MM.1S (cell line): ENCODE measurements around the gene MAEA.

Source experiments
- DNase-seq: peaks from one replicate; pipeline ENCODE4 v3.0.0-alpha.2; 2015
- H2AFZ ChIP-seq: fragments of 300-600 bp; sonication (generic); 2 replicates; pipeline ENCODE4 v1.6.0; 2016; ENCODE audit warnings: antibody characterized with exemption, low read length
- H3F3A ChIP-seq: fragments of 300-600 bp; sonication (generic); 2 replicates; pipeline ENCODE4 v1.6.1; 2016; ENCODE audit warnings: mild to moderate bottlenecking, antibody characterized with exemption, low read length, moderate library complexity, mixed read lengths; ENCODE audit not compliant: insufficient read depth
- H3K27ac ChIP-seq: fragments of 300-600 bp; sonication (generic); 2 replicates; pipeline ENCODE4 v1.5.1; 2016; ENCODE audit warnings: mild to moderate bottlenecking, low read length
- H3K27me3 ChIP-seq: fragments of 300-600 bp; sonication (generic); replicated peaks from 2 replicates; pipeline ENCODE4 v1.6.0; 2016; ENCODE audit warnings: low read length; ENCODE audit not compliant: insufficient read depth
- H3K36me3 ChIP-seq: fragments of 300-600 bp; sonication (generic); replicated peaks from 2 replicates; pipeline ENCODE4 v1.6.1; 2016; ENCODE audit warnings: mild to moderate bottlenecking, low read length, mixed read lengths; ENCODE audit not compliant: insufficient read depth
- H3K4me1 ChIP-seq: fragments of 300-600 bp; sonication (generic); 2 replicates; pipeline ENCODE4 v1.6.1; 2016; ENCODE audit warnings: low read length, mixed read lengths
- H3K4me2 ChIP-seq: fragments of 300-600 bp; sonication (generic); 2 replicates; pipeline ENCODE4 v1.6.0; 2016; ENCODE audit warnings: low read depth, low read length
- H3K4me3 ChIP-seq: fragments of 300-600 bp; sonication (generic); 2 replicates; pipeline ENCODE4 v1.5.1; 2016; ENCODE audit warnings: low read length, mixed read lengths
- H3K79me2 ChIP-seq: fragments of 300-600 bp; sonication (generic); 2 replicates; pipeline ENCODE4 v1.6.1; 2016; ENCODE audit warnings: mixed run types, low read length, mixed read lengths
- H3K9ac ChIP-seq: fragments of 300-600 bp; sonication (generic); 2 replicates; pipeline ENCODE4 v1.6.1; 2016; ENCODE audit warnings: low read length, mixed read lengths
- H3K9me2 ChIP-seq: fragments of 300-600 bp; sonication (generic); replicated peaks from 2 replicates; pipeline ENCODE4 v1.6.1; 2016; ENCODE audit warnings: mild to moderate bottlenecking, low read length, mixed read lengths; ENCODE audit not compliant: insufficient read depth
- H3K9me3 ChIP-seq: fragments of 300-600 bp; sonication (generic); replicated peaks from 2 replicates; pipeline ENCODE4 v1.6.1; 2016; ENCODE audit warnings: mild to moderate bottlenecking, low read length, mixed read lengths; ENCODE audit not compliant: insufficient read depth
- H4K20me1 ChIP-seq: fragments of 300-600 bp; sonication (generic); 2 replicates; pipeline ENCODE4 v1.6.1; 2016; ENCODE audit warnings: mild to moderate bottlenecking, low read length, moderate library complexity, mixed read lengths; ENCODE audit not compliant: insufficient read depth
- EZH2 ChIP-seq: fragments of 300-600 bp; sonication (generic); optimal IDR thresholded peaks from 2 replicates; pipeline ENCODE3; 2017; ENCODE audit warnings: low read depth, mild to moderate bottlenecking, antibody characterized with exemption, low read length, mixed read lengths
- EZH2phosphoT487 ChIP-seq: fragments of 300-600 bp; sonication (generic); IDR thresholded peaks from 2 replicates; pipeline ENCODE4 v1.6.1; 2018; ENCODE audit warnings: antibody characterized with exemption, low read length
- TF ChIP-seq, protein P1 (sequence below): fragments of 300-600 bp; sonication (generic); IDR thresholded peaks from 2 replicates; pipeline ENCODE4 v1.5.1; 2016; ENCODE audit warnings: antibody characterized with exemption, low read length, mixed read lengths

The MAEA gene

DNA sequence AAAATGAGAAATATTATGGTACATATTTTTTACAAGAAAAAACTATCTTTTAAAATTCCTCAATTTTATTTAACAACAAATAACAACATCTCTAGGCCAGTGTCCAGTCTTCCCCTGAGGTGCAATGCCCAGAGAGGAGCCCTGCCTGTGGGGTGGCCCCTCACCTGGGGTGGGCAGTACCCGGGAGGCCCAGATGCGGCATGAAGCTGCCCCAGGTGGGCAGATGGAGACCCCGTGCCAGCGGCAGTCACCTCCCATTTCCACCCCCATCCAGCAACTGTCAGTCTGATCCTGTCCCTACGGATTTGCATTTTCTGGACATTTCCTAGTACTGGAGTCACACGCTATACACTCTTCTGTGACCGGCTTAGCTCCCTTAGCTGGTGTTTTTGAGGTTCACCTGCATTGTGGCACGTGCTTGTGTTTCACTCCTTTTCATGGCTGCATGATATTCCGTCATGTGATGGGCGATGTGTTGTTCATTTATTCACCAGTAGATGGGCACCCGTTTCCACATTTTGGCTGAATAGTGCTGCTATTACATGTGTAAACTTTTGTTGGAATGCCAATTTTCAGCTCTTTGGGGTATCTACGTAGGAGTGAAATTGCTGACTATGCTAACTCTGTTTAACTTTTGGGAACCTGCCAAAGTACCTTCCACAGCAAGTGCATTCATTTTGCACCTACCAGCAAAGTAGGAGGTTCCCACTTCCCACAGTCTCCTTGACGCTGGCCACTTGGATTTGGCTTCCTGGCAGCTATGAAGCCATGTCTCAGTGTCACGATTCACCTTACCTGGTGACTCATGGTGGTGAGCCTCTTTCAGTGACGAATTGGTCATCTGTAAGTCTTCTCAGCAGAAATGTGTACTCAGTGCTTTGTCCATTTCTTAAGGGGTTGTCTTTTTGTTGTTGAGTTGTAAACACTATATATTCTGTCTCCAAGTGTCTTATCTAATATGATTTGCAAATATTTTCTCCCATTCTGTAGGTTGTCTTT, 11.7 kb upstream of the MAEA start:
- no peaks in the 10 kb centered on the region for H4K20me1 ChIP-seq
- no peak overlapping the region for H2AFZ ChIP-seq
- H3K36me3 ChIP-seq = no peaks in the 10 kb centered on the region
- no peaks in the 10 kb centered on the region for H3K27me3 ChIP-seq
- no peak overlapping the region for H3K9ac ChIP-seq
- H3K27ac ChIP-seq = no peak overlapping the region
- DNase-seq = no peak
- no peak overlapping the region for H3K4me2 ChIP-seq
- H3K9me3 ChIP-seq = no peaks in the 10 kb centered on the region
- H3F3A ChIP-seq = no peaks in the 10 kb centered on the region
- H3K4me3 ChIP-seq = no peak overlapping the region
- no peaks in the 10 kb centered on the region for H3K9me2 ChIP-seq
- H3K79me2 ChIP-seq = no peaks in the 10 kb centered on the region
- no peak for TF ChIP-seq EZH2phosphoT487
- TF ChIP-seq, protein P1, sequence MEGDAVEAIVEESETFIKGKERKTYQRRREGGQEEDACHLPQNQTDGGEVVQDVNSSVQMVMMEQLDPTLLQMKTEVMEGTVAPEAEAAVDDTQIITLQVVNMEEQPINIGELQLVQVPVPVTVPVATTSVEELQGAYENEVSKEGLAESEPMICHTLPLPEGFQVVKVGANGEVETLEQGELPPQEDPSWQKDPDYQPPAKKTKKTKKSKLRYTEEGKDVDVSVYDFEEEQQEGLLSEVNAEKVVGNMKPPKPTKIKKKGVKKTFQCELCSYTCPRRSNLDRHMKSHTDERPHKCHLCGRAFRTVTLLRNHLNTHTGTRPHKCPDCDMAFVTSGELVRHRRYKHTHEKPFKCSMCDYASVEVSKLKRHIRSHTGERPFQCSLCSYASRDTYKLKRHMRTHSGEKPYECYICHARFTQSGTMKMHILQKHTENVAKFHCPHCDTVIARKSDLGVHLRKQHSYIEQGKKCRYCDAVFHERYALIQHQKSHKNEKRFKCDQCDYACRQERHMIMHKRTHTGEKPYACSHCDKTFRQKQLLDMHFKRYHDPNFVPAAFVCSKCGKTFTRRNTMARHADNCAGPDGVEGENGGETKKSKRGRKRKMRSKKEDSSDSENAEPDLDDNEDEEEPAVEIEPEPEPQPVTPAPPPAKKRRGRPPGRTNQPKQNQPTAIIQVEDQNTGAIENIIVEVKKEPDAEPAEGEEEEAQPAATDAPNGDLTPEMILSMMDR = no peak
- no peak for TF ChIP-seq EZH2
- no peaks in the 10 kb centered on the region for H3K4me1 ChIP-seq

DNA sequence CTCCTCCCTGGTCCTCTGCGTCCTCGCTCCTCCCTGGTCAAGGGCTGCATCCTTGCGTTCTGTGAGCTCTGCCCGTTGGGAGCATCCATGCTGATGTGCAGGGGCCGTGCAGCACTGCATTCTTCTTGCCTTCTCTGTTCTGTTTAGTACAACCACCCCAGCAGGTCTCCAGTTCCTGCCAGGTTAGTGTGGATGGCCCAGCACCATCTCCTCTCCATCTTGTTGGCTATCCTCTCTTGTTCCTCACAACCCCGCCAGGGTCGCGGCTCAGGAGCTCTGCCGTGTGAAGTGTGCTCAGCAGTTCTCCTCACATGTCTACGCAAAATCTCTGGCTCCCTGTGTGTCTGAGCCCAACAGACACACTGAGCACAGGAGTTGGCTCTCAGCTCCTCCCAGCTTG, 10.4 kb upstream of the MAEA start:
- H3K9me2 ChIP-seq = no peaks in the 10 kb centered on the region
- DNase-seq = no peak
- no peak overlapping the region for H2AFZ ChIP-seq
- H3K9ac ChIP-seq = no peak overlapping the region
- no peak overlapping the region for H3K27ac ChIP-seq
- no peaks in the 10 kb centered on the region for H3K4me1 ChIP-seq
- H3K27me3 ChIP-seq = no peaks in the 10 kb centered on the region
- H3K4me3 ChIP-seq = no peak overlapping the region
- no peaks in the 10 kb centered on the region for H3K9me3 ChIP-seq
- TF ChIP-seq, protein P1 = no peak
- TF ChIP-seq EZH2 = no peak
- TF ChIP-seq EZH2phosphoT487 = no peak
- no peak overlapping the region for H3K4me2 ChIP-seq
- no peaks in the 10 kb centered on the region for H3F3A ChIP-seq
- no peaks in the 10 kb centered on the region for H3K36me3 ChIP-seq
- H3K79me2 ChIP-seq = no peaks in the 10 kb centered on the region
- no peaks in the 10 kb centered on the region for H4K20me1 ChIP-seq

DNA sequence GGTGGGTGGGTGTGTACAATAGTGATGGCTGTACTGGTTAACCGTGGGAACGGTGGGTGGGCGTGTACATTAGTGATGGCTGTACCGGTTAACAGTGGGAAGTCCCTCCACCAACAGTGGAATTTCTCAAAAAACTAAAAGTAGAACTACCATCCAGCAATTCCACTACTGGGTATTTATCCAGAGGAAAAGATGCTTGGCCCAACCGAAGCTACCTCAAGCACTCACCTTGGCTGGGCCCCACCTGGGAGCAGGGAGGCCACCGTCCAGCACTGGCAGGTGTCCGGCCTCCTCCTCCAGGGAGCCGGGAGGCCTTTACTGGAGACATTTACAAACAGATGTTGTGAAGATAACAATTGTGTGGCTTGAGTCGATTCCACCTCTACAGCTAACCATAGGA, 6.0 kb upstream of the MAEA start:
- no peak for TF ChIP-seq EZH2
- no peak for TF ChIP-seq EZH2phosphoT487
- TF ChIP-seq, protein P1 = no peak
- no peak overlapping the region for H3K27ac ChIP-seq
- no peak for DNase-seq
- H3K79me2 ChIP-seq = no peaks in the 10 kb centered on the region
- no peaks in the 10 kb centered on the region for H3K36me3 ChIP-seq
- H3K27me3 ChIP-seq = peaks cover 4% of the 10 kb centered on the region; the same call in 1 of the 2 replicates
- H3K4me1 ChIP-seq = no peaks in the 10 kb centered on the region
- H4K20me1 ChIP-seq = no peaks in the 10 kb centered on the region
- no peak overlapping the region for H3K4me3 ChIP-seq
- H3K9ac ChIP-seq = no peak overlapping the region
- H3K4me2 ChIP-seq = no peak overlapping the region
- no peaks in the 10 kb centered on the region for H3K9me2 ChIP-seq
- H3K9me3 ChIP-seq = no peaks in the 10 kb centered on the region
- H2AFZ ChIP-seq = no peak overlapping the region
- no peaks in the 10 kb centered on the region for H3F3A ChIP-seq
